HepG2 (cell line): ENCODE data around the gene CNPPD1. TPM values are rescaled to one million over a fixed set of nuclear protein-coding genes. Genes with fewer than 3 reads are reported as not detected.
A peak's percentile ranks its signal among the peaks of the same experiment; 100 is the strongest.

Experiments used
- CREB3 ChIP-seq: sonication (generic); formaldehyde crosslinking; IDR thresholded peaks from 2 replicates; pipeline ENCODE4 v1.5.0; 2020; ENCODE audit warnings: missing genetic modification reagents
- DRAP1 ChIP-seq: IDR thresholded peaks from 2 replicates; pipeline ENCODE4 v1.6.1; 2016; ENCODE audit warnings: missing genetic modification reagents, missing compliant biosample characterization
- GLI4 ChIP-seq: sonication (generic); formaldehyde crosslinking; IDR thresholded peaks from 2 replicates; pipeline ENCODE4 v1.5.1; 2020; ENCODE audit warnings: missing genetic modification reagents, mild to moderate bottlenecking, moderate library complexity, borderline replicate concordance
- HBP1 ChIP-seq: IDR thresholded peaks from 2 replicates; pipeline ENCODE4 v1.6.1; 2016; ENCODE audit warnings: low read depth, control low read depth
- HNF1A ChIP-seq, 2 experiments: sonication (generic) in 1 of 2; formaldehyde crosslinking in 1 of 2; IDR thresholded peaks; 2 replicates each; pipeline versions ENCODE4 v1.4.0 to v1.6.1; 2016 to 2020; ENCODE audit warnings: borderline replicate concordance in 1 of 2, low read depth in 1 of 2, mild to moderate bottlenecking in 1 of 2, missing genetic modification reagents in 1 of 2
- KMT2B ChIP-seq: IDR thresholded peaks from 2 replicates; pipeline ENCODE4 v1.6.1; 2016; ENCODE audit warnings: missing genetic modification reagents, missing compliant biosample characterization
- NCOA2 ChIP-seq: sonication (generic); formaldehyde crosslinking; IDR thresholded peaks from 2 replicates; pipeline ENCODE4 v1.8.0; 2022; ENCODE audit warnings: inconsistent platforms
- POLR2A ChIP-seq, 2 experiments: IDR thresholded peaks; 2 replicates each; pipeline ENCODE4 v1.6.1; 2011; ENCODE audit warnings: low read depth in 2 of 2, low read length in 2 of 2, mild to moderate bottlenecking in 1 of 2, moderate library complexity in 1 of 2; ENCODE audit not compliant: insufficient read depth in 1 of 2
- RFXAP ChIP-seq: sonication (generic); formaldehyde crosslinking; IDR thresholded peaks from 2 replicates; pipeline ENCODE4 v1.4.0; 2020; ENCODE audit warnings: missing genetic modification reagents, borderline replicate concordance
- SCMH1 ChIP-seq: sonication (generic); formaldehyde crosslinking; IDR thresholded peaks from 2 replicates; pipeline ENCODE4 v1.9.0; 2021; ENCODE audit warnings: missing genetic modification reagents, mild to moderate bottlenecking, borderline replicate concordance
- SMARCE1 ChIP-seq: fragments of 450-650 bp; IDR thresholded peaks from 2 replicates; pipeline ENCODE4 v1.6.1; 2017; ENCODE audit warnings: borderline replicate concordance
- ZHX2 ChIP-seq, 2 experiments: sonication (generic) in 1 of 2; formaldehyde crosslinking in 1 of 2; IDR thresholded peaks; 2 replicates each; pipeline versions ENCODE4 v1.6.1 to v1.9.0; 2014 to 2022; ENCODE audit warnings: antibody characterized with exemption in 1 of 2, borderline replicate concordance in 1 of 2, inconsistent platforms in 1 of 2, low read depth in 1 of 2, missing genetic modification reagents in 1 of 2
- ZNF256 ChIP-seq: sonication (generic); formaldehyde crosslinking; conservative IDR thresholded peaks from 2 replicates; pipeline ENCODE4 v1.4.0; 2020; ENCODE audit warnings: missing genetic modification reagents
- ZNF446 ChIP-seq: sonication (generic); formaldehyde crosslinking; IDR thresholded peaks from 2 replicates; pipeline ENCODE4 v1.5.0; 2020; ENCODE audit warnings: mild to moderate bottlenecking, missing genetic modification reagents
- polyA plus RNA-seq, 8 experiments: library from polyadenylated mRNA; depleted of rRNA in 3 of 8; stranded (reverse) in 7 of 8; unstranded in 1 of 8; fragments of >200 nt; fragmentation: Illumina TruSeq in 4 of 8; extraction: Trizol in 4 of 8; gene quantifications; 2 replicates each; pipeline versions ENCODE4 v1.2.1 to v1.2.3, GENCODE V29; 2011 to 2016; ENCODE audit warnings: low read depth in 4 of 8, missing spikeins in 1 of 8, mixed read lengths in 1 of 8; ENCODE audit not compliant: insufficient read depth in 1 of 8
- total RNA-seq, 5 experiments: library from RNA; depleted of rRNA; stranded (reverse); fragments of >200 nt; fragmentation: Illumina TruSeq; extraction: Trizol; gene quantifications; 2 replicates each; pipeline ENCODE4 v1.2.3, GENCODE V29; 2016; ENCODE audit warnings: low read depth in 1 of 5

Gene CNPPD1
- total and polyA plus RNA-seq, 2 of the 13 experiments (the other 11 are each of a cell fraction or from before 2014, with no cell fraction given), result 35.5 to 49.4 TPM

- TF ChIP-seq HBP1 (CRISPR knock-in tag) (no peak; the same call in 1 of the 2 replicates), ZNF256 (CRISPR knock-in tag) (0 out of 2 replicates have a peak, but pooled peaks have one; percentile 64), NCOA2 (CRISPR knock-in tag) (peak; percentile 51; the same call in 1 of the 2 replicates), DRAP1 (peak; percentile 36; the same call in 1 of the 2 replicates), ZNF446 (CRISPR knock-in tag) (peak; percentile 63; the same call in 1 of the 2 replicates), RFXAP (CRISPR knock-in tag) (no peak), HNF1A (IDR thresholded peaks at IDR 0.05; ENCODE audit: low read depth) (no peak), HNF1A (CRISPR knock-in tag; IDR thresholded peaks at IDR 0.05; ENCODE audit: borderline replicate concordance) (peak; percentile 65; the same call in 1 of the 2 replicates), GLI4 (CRISPR knock-in tag) (no peak), KMT2B (CRISPR knock-in tag) (no peak), POLR2A (IDR thresholded peaks at IDR 0.05; ENCODE audit: insufficient read depth in 1 of 2, low read depth in 2 of 2, low read length in 2 of 2) (peak in 1 of 2 experiments; percentile 82; a peak in 2 of 4 replicates), SMARCE1 (no peak), ZHX2 (IDR thresholded peaks at IDR 0.05; ENCODE audit: low read depth) (peak; percentile 24; the same call in 1 of the 2 replicates), ZHX2 (CRISPR knock-in tag; IDR thresholded peaks at IDR 0.05; ENCODE audit: borderline replicate concordance) (0 out of 2 replicates have a peak, but pooled peaks have one; percentile 51), SCMH1 (CRISPR knock-in tag) (no peak), CREB3 (CRISPR knock-in tag) (0 out of 2 replicates have a peak, but pooled peaks have one; percentile 58)
Measured at GRCh38 chr2:219177552-219178376, 1.0 kb upstream of the CNPPD1 start, which contains the start of gene RETREG2 (continued).
